Right atrium auricular region (tissue), 2 donors: ENCODE data around the gene HEPN1. TPM values are rescaled to one million over a fixed set of nuclear protein-coding genes. Genes with fewer than 3 reads are reported as not detected.

Source experiments
- DNase-seq: peaks from one replicate; pipeline ENCODE4 v3.0.0-alpha.2; 2019; ENCODE audit warnings: low spot score
- H3K27ac ChIP-seq, 2 donors: fragments of 200-600 bp; sonication (generic); 1 replicate in 1 of 2; 2 replicates in 1 of 2; pipeline ENCODE4 v1.5.1; 2016 to 2019
- H3K27me3 ChIP-seq, 2 donors: fragments of 200-600 bp; sonication (generic); one replicate each; pipeline versions ENCODE4 v1.5.1 to v1.6.0; 2017 to 2019
- H3K36me3 ChIP-seq: fragments of 200-600 bp; sonication (generic); one replicate; pipeline ENCODE4 v1.5.1; 2016
- H3K4me1 ChIP-seq, 2 donors: fragments of 200-600 bp; sonication (generic); one replicate each; pipeline versions ENCODE4 v1.5.1 to v1.6.0; 2017 to 2019
- H3K4me3 ChIP-seq, 2 donors: fragments of 200-600 bp; sonication (generic); 1 replicate in 1 of 2; 2 replicates in 1 of 2; pipeline ENCODE4 v1.5.1; 2017 to 2019; ENCODE audit warnings: mild to moderate bottlenecking in 1 of 2, moderate library complexity in 1 of 2
- H3K9me3 ChIP-seq, 2 donors: fragments of 200-600 bp; sonication (generic); one replicate each; pipeline ENCODE4 v1.5.1; 2019
- CTCF ChIP-seq, 2 donors: fragments of 200-600 bp; sonication (generic); IDR thresholded peaks; one replicate each; pipeline ENCODE4 v1.5.1; 2019; ENCODE audit warnings: antibody characterized with exemption in 2 of 2
- total RNA-seq, 2 donors: library from RNA; depleted of rRNA; stranded (reverse); fragments of >200 nt; gene quantifications; one replicate each; pipeline ENCODE4 v1.1.0, GENCODE V29; 2016

Gene HEPN1
- total RNA-seq, 2 donors from 2014 or later, result not detected

- no peak for TF ChIP-seq CTCF (IDR thresholded peaks at IDR 0.05)
- H3K4me3 ChIP-seq, result no peak overlapping the region
- no peak for DNase-seq
- H3K27me3 ChIP-seq, result no peaks in the 10 kb centered on the region
- no peak overlapping the region for H3K27ac ChIP-seq
- H3K9me3 ChIP-seq, result no peaks in the 10 kb centered on the region
- H3K36me3 ChIP-seq, result no peaks in the 10 kb centered on the region
- peaks cover 0 to 47% of the 10 kb centered on the region in 2 donors for H3K4me1 ChIP-seq
Observed at GRCh38 chr11:124886978-124887666, 31.9 kb upstream of the HEPN1 start.

GRCh38 chr11:124887667-124888013, 31.4 kb upstream of the HEPN1 start:
- H3K4me1 ChIP-seq, result peaks cover 0 to 47% of the 10 kb centered on the region in 2 donors

GRCh38 chr11:124889191-124890091, 29.6 kb upstream of the HEPN1 start:
- peaks cover 5% of the 10 kb centered on the region for H3K36me3 ChIP-seq
- peak; percentile 56 for DNase-seq
- H3K4me1 ChIP-seq, result peaks cover 0 to 54% of the 10 kb centered on the region in 2 donors

More at GRCh38 chr11:124887667-124888013, 31.4 kb upstream of the HEPN1 start:
- H3K4me3 ChIP-seq, result no peak overlapping the region
- H3K27me3 ChIP-seq, result no peaks in the 10 kb centered on the region
- no peaks in the 10 kb centered on the region for H3K36me3 ChIP-seq
- no peak overlapping the region for H3K27ac ChIP-seq
- no peaks in the 10 kb centered on the region for H3K9me3 ChIP-seq
- DNase-seq, result no peak
- TF ChIP-seq CTCF (IDR thresholded peaks at IDR 0.05), result no peak

DNA sequence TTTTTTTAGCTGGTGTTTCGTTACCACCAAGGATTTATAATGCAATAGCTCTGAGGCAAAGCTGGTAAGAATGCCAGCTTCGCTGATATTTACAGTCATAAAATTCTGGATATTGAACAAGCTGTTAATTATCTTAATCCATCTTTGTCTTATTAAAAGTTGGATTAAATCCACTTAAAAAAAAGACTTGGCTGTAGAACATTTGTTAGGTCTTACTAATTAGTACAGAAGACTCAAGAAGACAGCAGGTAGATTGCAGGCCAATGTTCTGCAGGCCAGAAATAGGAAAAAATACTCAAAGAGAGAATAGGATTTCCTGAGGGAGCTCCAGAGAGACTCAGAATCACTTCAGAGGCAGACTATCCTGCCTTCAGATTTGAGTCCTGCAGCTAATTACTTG, 28.9 kb upstream of the HEPN1 start:
- no peak for TF ChIP-seq CTCF (IDR thresholded peaks at IDR 0.05)
- H3K27ac ChIP-seq, result no peak overlapping the region
- no peak for DNase-seq
- H3K4me1 ChIP-seq, result peaks cover 0 to 59% of the 10 kb centered on the region in 2 donors
- H3K27me3 ChIP-seq, result no peaks in the 10 kb centered on the region
- H3K9me3 ChIP-seq, result no peaks in the 10 kb centered on the region
- peaks cover 5% of the 10 kb centered on the region for H3K36me3 ChIP-seq
- no peak overlapping the region for H3K4me3 ChIP-seq

More at GRCh38 chr11:124889191-124890091, 29.6 kb upstream of the HEPN1 start:
- no peak for TF ChIP-seq CTCF (IDR thresholded peaks at IDR 0.05)
- Histone ChIP-seq H3K9me3 (no peaks in the 10 kb centered on the region), H3K27me3 (no peaks in the 10 kb centered on the region), H3K27ac (no peak overlapping the region), H3K4me3 (no peak overlapping the region)

DNA sequence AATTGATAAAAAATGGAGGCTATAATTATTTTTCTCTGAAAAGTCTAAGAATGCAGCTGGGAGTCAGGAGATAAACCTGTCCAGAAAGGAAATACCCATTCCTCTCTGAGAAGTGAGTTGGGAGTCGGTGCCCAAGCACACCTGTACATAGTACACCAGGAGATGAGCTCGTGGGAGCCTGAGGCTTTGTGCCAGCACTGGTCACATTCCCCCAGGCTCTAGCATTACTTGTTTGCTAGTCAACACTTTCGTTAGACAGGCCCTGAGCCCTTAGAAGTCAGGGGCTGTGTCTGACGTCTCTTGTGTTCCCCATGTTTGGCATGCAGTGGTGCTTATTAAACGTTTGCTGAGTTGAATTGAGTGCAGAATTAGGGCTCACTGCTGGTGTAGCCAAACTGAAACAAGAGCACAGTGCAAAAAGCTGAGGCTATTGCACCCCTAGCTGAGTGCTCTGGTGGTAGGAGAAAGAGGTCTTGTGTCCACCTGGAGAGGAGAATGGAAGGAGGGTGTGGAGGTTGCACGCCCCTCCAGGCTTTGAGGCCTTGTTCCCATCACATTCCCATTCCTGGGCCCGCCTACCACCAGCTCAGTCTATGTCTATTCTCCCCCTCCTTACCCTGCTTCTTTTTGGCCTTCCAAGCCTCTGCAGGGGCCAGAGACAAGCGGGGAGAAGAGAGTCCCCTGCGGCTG, 28.2 kb upstream of the HEPN1 start:
- no peak overlapping the region for H3K4me3 ChIP-seq
- DNase-seq, result peak; percentile 56
- H3K9me3 ChIP-seq, result no peaks in the 10 kb centered on the region
- H3K4me1 ChIP-seq, result peaks cover 0 to 59% of the 10 kb centered on the region in 2 donors
- TF ChIP-seq CTCF (IDR thresholded peaks at IDR 0.05), result no peak
- no peaks in the 10 kb centered on the region for H3K27me3 ChIP-seq
- H3K27ac ChIP-seq, result peak overlapping the region; percentile 6 to 55
- peaks cover 5% of the 10 kb centered on the region for H3K36me3 ChIP-seq
